HG02798 (cell line): ENCODE data around the gene GP1BB.

ENCODE experiments used
- ATAC-seq: cut with Tn5 transposase; IDR thresholded peaks from one replicate; pipeline ENCODE4 v1.9.1; 2021; ENCODE audit warnings: mild to moderate bottlenecking; ENCODE audit not compliant: unreplicated experiment, poor library complexity

Gene GP1BB

DNA sequence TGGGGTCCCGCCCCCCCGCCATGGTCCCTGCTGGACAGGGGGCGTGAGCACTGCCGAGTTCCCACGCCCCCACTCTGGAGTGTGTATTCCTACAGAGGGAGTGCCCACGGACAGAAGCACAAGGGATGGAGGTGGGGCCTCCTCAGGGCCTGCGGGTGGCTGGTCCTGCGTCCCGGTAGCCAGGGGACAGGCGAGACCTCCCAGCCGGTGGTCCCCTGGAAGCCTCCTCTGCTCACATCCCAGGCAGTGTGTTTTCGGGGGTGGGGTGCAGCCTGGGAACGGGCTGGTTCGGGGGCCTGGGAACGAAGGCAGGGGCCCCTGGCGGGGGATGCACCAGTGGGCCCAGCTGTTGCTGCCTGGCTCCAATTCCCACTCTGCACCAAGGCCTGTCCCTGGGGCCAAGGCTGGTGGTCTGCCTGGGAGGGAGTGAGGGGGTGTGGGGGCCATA is 16.1 kb downstream of the GP1BB start:
- no peak for ATAC-seq

DNA sequence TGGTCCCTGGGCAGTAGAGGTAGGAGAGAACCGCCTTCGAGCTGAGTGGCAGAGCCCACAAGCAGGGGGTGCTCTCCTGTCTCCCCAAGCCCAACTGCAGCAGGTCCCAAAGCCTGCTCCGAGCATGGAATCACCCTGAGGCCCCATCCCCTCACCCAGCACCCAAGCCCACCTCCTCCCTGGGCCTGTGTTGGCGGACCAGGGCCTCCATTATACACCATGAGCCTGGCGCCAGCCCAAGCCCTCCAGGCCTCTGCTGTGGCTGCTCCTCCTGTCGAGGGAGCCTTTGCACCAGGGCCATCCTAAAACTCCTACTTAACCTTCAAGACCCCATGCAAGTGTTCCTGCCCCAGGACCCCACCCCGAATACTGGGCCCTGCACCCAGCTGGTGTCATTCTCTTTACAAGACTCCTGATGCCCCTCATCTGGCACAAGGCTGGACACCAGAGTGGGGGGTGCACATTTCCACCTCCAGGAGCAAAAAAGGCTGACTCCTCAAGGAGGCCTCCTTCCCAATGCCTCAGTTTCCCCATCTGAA is 16.6 kb downstream of the GP1BB start:
- ATAC-seq = no peak

DNA sequence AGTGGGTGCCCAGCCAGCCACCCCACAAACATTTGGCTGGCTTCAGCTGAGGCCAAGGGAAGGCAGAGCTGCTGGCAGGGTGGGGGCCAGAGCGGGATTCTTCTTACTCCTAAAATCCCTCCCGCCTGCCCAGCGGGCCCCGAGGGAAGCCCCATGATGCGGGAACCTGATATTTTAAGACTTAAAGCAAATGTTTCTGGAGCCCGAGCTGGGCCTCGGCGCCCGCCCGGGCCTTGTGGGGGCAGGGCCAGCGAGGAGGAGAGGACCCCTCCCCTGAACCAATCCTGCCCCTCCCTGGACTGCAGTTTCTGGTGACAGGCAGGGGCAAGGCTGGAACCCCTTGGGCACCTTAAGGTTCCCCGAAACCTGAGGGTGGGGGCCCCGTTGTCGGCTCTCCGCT is 17.2 kb downstream of the GP1BB start:
- ATAC-seq = no peak

- ATAC-seq = no peak
These were observed 17.7 kb downstream of the GP1BB start for GRCh38 chr22:19741053-19741452.

GRCh38 chr22:19742160-19743066 is 19.1 kb downstream of the GP1BB start:
- ATAC-seq = no peak

DNA sequence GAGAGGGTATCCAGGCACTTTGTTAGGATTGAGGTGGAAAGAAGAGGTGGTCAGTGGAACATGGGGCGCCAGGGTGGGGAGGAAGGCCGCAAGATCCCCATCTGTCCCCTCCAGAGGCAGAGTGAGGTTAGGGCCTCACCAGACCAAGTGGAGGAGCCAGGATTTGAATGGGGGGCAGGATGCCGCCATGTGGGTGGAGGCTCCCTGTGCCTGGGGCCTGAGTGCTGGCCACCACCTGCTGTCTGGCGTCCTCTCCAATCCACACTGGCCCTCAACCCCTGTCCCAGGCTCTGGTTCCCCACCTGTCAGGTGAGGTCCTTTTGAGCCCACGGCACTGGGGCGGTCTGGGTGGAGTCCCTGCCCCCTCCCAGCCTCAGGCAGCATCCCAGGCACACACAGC is 19.7 kb downstream of the GP1BB start:
- no peak for ATAC-seq

GRCh38 chr22:19743651-19744050 is 20.3 kb downstream of the GP1BB start:
- no peak for ATAC-seq

DNA sequence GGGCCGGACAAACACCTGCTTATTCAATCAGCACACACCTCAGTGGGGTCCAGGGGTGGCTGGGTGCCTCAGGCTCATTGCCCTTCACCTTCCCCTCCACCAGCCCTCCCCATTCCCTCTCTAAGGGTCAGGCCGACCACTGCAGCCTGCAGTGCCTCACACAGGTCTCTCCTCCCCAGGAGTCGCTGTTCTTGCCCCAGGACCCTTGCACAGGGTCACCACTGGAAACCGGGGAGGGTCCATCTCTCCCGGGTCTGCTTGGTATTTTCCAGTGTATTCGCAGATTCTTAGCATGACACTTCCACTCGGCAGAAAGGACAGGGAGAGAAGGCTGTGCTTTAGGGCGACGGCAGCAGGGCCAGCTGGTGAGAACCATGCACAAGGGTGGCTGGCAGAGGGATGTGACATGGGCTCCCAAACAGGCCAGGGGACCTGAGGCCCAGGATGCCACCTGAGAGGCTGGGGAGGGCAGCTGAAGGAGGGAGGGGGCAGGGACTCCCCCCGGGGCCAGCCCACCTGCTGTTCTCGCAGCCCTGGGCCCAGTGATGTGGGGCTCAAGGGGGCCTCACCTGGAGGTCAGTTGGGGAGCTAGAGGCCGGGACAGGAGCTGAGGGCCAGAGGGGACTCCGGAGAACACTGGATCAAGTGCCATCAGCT is 21.1 kb downstream of the GP1BB start:
- no peak for ATAC-seq

GRCh38 chr22:19745155-19746101 is 22.1 kb downstream of the GP1BB start:
- no peak for ATAC-seq

GRCh38 chr22:19746726-19747125 is 23.4 kb downstream of the GP1BB start:
- ATAC-seq = no peak

DNA sequence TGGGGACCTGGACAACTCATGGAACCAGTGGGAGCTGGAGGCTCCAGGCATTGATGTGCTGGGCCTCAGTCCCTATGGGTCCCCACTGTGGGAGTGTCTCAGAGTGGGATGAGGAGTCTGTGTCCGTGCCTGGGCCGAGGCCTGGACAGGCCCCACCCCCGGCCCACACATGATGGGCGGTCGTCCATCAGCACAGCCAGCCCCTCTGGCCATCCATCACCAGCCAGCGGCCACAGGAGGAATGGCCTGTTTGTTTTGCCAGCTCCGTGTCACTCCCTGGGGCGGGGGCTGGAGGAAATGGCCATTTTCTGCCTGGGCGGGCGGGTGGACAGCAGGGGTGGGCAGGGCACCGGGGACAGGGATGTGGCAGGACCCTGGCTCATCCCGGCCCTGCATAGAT is 24.2 kb downstream of the GP1BB start:
- ATAC-seq = no peak

DNA sequence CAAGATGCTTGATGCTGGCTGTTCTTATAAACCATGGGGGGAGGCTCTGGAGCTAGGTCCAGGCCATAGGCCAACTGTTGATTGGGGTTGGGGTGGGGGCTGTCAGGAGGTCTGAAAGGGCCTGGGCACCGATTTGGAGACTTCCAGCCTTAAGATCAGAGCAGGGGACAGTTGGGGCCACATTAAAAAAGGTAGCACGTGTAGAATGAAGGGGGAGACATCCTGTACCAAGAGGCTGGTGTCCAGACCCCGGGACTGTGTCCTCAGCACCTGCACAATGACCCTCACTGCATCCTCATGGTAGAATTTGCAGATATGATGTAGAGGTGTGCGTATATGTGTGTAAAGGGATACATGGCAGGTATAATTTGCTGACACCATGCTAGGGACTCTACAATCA is 24.8 kb downstream of the GP1BB start:
- ATAC-seq = no peak

DNA sequence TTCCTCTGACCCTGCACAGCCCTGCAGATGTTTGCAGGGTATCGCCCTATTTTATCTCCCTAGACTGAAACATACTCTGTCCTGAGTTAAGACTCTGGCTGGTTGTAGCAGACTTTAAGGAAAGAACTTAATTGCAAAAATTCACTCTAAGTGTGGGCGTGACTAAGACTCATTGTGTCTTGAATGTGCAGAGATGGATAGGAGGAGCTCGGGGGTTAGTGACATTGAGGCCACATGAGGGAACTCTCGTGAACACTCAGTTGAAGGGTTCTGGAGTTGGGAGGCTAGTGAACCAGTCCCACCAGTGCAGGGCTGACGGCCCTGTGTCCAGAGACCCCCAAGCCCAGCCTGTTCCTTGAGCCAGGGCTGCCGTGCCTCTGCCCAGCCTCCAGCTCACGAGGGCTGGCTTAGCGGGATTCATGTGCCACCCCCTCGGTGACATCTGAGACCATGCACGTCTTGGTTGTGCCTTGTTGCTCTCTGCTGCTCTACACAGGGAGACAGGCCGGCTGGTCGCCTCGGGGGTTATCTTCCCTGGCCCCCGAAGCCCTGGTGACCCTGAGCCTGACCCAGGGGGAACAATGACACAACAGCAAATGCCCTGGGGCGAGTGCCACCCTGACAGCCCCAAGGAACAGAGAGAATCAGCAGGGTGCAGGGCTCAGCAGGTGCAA is 25.8 kb downstream of the GP1BB start:
- ATAC-seq = no peak

DNA sequence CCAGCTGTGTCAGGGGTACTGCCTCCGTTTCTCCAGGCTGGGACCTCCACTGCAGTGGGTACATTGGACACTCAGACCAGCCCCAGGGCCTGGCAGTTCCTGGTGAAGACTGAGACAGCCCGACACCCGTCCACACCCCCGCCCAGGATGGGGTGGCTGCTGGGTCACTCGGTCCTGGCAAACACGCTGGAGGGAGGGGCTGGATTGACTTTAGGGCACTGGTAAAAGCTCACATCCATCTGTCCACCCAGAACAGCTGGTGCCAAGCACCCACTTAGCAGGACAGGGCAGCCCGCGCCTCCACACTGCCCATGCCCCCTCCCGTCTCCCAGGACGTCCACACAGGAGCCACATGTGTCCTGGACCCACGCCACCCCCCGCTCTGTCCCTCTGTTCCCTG is 26.5 kb downstream of the GP1BB start:
- no peak for ATAC-seq

DNA sequence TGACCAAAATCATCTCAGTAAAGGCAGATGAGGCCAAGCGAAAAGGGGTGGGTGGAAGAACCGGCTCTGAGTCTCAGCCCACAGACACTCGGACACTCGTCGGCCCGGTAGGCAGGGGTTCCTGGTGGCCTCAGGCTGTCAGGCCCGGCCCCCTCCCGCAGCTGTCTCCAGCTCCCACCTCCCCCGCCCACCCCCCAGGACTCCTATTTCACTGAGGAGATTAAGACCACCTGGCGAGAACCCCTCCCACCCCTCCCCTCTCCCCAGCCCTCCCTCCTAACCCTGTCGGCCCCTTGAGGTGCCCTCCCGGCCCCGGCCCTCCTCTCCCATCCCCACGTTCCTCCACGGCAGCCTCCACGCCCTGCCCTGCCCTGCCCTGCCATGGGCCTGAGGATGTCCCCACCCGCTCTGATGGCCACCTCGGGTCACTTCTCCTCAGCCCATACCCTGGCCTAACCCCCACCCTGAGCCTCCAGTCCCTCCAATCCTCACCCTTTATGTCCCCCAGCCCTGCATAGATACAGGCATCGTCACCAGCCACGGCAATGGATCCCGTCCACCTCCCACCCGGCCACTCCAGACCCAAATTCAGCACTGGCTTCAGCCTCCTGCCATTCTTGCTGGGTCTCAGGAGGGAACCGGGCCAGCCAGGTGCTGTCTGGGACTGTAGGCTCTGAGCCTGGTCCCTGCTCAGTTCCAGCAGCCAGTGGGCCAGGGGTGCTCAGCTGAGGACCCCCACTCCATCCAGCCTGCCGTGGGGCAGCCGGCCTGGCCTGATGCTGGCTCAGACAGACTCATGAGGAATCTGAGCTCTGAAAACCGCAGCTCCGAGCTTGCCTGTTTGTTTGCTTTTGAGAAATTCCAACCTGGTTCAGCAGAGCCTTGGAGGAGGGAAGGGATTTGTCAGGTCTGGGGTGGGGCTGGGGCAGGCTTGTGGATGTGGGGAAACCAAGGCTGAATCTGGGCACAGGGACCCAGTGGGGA is 27.5 kb downstream of the GP1BB start:
- no peak for ATAC-seq

- no peak for ATAC-seq
These were observed 28.3 kb downstream of the GP1BB start for GRCh38 chr22:19751497-19752245.

DNA sequence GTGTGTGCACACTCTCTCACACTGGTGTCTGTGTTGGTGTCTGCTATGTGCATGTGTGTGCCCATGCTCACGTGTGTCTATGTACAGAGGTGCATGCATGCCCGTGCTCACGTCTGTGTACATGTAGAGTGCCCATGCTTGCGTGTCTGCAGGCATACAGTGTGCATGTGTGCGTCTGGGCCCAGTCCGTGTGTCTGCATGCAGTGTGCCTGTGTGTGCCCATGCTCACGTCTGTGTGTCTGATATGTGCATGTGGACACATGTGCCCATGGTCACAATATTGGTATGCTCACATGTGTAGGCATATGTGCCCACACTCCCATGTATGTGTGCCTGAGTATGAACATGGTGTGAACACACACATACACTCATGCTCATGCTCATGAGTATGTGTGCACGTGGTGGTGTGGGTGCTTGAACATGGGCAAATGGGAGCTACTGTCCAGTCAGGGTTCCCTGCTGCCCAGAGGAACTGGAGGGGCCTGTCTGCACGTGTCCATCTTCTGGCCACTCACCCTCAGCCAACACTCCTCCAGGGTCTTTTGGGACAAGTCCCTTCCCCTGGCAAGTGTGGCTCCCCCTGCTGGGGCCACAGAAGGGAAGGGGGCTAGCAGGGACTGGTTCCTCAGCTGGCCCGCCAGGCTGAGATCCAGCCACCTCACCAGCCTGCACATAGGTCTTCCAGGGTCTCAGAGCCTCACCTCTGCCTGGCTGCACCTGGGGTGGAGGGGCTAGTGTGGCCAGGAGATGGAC is 29.9 kb downstream of the GP1BB start:
- no peak for ATAC-seq
